Activated T-helper 1 cell treated with anti-CD3 and anti-CD28 coated beads, Interleukin-12 subunit alpha, Interleukin-12 subunit beta, Interleukin-2, Interleukin-4 antibody, amounts not matched to agents 30 ng/mL and 10 ng/mL and 1 ng/mL, durations not matched to agents 14 hours and 24 hours and 36 hours (primary cell): ENCODE results near the gene EMP2. TPM values are rescaled to one million over a fixed set of nuclear protein-coding genes. Genes with fewer than 3 reads are reported as not detected.
"Not testable (repeated sequence)": the region's sequence is repeated elsewhere in the genome, so short reads cannot be mapped to it uniquely, and the experiment has no call there.

Experiments
- DNase-seq: peaks from one replicate; pipeline ENCODE4 v3.0.0; 2021; ENCODE audit warnings: low spot score
- H3K27ac Mint-ChIP-seq: one replicate; pipeline ENCODE4 v1.8.0; 2021; ENCODE audit warnings: mild to moderate bottlenecking, mixed read lengths
- H3K27me3 Mint-ChIP-seq: one replicate; pipeline ENCODE4 v1.8.0; 2022; ENCODE audit warnings: mild to moderate bottlenecking, moderate library complexity, mixed read lengths; ENCODE audit not compliant: insufficient read depth
- H3K36me3 Mint-ChIP-seq: one replicate; pipeline ENCODE4 v1.8.0; 2021; ENCODE audit warnings: low read depth, mixed read lengths
- H3K4me1 Mint-ChIP-seq: one replicate; pipeline ENCODE4 v1.8.0; 2021; ENCODE audit warnings: low read depth, mixed read lengths
- H3K4me3 Mint-ChIP-seq: one replicate; pipeline ENCODE4 v1.8.0; 2021; ENCODE audit warnings: mild to moderate bottlenecking, moderate library complexity, mixed read lengths
- H3K9me3 Mint-ChIP-seq: one replicate; pipeline ENCODE4 v1.8.0; 2021; ENCODE audit warnings: mixed read lengths
- intact Hi-C: fragments of 100-400 bp; cut with micrococcal nuclease; formaldehyde crosslinking; loops from one replicate; pipeline ENCODE4 v1.15.1; 2024
- total RNA-seq: library from RNA; stranded (reverse); gene quantifications from 2 replicates; pipeline ENCODE4 v1.2.3, GENCODE V29; 2022

Gene EMP2
- total RNA-seq, 1 donor from 2014 or later, result not detected

DNA sequence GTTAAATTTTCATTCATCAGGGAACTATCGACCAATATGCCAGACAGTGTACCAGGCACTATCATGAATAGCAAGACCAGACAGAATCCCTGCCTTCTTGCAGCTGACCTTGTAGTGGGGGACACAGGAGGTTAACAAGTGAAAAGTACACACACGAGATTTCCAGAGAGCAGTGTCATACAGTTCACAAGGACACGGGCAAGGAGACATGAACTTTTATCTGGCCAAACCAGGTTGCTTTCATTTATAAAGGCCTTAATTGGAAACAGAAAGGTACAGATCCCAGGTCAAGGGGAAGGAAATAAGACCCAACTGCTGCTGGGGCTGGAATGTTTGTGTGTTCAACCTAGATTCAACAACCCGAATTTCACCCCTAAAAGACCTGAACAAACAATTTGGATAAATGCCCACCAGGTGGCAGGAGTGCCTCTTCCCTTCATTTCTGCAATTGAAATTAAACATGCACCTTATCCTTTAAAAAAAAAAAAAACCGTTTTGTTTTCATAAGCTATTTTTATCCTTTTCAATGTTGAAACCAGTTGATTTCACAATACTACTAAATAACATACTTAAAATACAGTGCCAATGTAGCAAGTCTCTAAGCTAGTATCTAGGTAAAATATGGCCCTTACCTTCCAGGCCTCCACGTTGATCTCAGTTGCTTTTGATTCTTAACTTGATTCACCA is 65.9 kb downstream of the EMP2 start:
- Mint-ChIP-seq H3K9me3 (no peaks in the 10 kb centered on the region), H3K4me3 (no peak overlapping the region), H3K27me3 (peaks cover 10% of the 10 kb centered on the region), H3K27ac (no peak overlapping the region), H3K36me3 (no peaks in the 10 kb centered on the region), H3K4me1 (peaks cover 8% of the 10 kb centered on the region)
- intact Hi-C loops, result loop anchor here (1.0 kb wide), 2 partner anchors 223 to 404 kb away; no protein-coding TSS in a partner anchor
- no peak for DNase-seq

DNA sequence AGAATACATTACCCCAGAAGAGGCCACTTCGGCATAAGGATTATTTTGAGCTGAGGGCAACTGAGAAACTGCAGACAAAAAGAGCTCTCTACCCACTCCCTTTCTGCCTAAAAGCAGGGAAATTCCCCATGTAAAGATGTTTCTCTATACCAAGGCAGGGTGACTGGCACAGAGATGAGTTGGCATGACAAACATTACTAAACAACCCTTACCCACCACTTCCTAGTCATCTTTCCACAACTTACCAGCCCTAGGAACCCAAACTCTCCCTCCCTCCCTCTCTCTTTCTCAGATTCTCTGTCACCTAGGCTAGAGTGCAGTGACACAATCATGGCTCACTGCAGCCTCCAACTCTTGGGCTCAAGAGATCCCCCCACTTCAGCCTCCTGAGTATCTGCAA is 68.6 kb downstream of the EMP2 start:
- Mint-ChIP-seq H3K36me3 (no peaks in the 10 kb centered on the region), H3K4me1 (peaks cover 11% of the 10 kb centered on the region), H3K27ac (no peak overlapping the region), H3K9me3 (no peaks in the 10 kb centered on the region), H3K4me3 (no peak overlapping the region), H3K27me3 (peaks cover 14% of the 10 kb centered on the region)
- intact Hi-C loops, result no loop called here
- no peak for DNase-seq

DNA sequence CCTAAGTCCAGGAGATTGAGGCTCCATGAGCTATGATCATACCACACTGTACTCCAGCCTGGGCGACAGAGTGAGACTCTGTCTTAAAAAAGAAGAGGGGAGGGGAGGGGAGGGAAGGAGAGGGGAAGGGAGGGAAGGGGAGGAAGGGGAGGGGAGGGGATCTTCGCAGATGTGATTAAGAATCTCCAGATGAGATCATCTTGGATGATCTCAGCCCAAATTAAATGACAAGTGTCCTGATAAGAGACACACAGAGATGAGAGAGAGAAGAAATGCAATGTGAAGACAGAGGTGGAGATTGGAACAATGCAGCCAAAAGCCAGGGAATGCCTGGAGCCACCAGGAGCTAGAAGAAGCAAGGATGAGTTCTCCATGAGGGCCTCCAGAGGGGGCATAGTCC is 70.1 kb downstream of the EMP2 start:
- Mint-ChIP-seq H3K27me3 (peaks cover 14% of the 10 kb centered on the region), H3K27ac (no peak overlapping the region)
- intact Hi-C loops, result no loop called here

DNA sequence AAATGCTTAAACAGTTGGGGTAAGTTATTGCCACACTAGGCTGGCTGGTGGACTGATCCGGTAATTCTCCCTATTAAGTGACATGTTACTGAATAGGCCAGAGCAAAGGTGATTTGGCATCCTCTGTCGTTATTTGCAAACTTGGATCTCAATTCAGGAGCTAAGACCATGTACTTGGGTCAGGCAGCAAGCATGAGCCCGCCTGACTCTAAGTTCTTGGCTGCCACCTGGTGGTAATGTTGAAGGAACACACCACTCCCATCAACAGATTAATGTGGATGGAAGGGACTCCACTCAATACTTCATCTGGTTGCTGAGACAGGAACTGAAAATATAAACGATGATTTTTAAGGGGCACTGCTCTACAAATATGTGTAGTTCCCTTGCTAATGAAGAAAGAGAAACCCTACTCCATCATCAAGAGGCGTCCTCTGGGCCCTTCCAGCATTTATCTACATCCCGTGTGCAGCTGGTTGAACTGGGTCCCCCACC is 70.8 kb downstream of the EMP2 start:
- no peaks in the 10 kb centered on the region for H3K36me3 Mint-ChIP-seq
- peak overlapping the region; percentile 64 for H3K27ac Mint-ChIP-seq
- peaks cover 11% of the 10 kb centered on the region for H3K4me1 Mint-ChIP-seq
- no peak overlapping the region for H3K4me3 Mint-ChIP-seq
- no peaks in the 10 kb centered on the region for H3K9me3 Mint-ChIP-seq
- H3K27me3 Mint-ChIP-seq, result peaks cover 14% of the 10 kb centered on the region
- peak; percentile 49 for DNase-seq
- intact Hi-C loops, result loop anchor here (1.0 to 2.0 kb wide), 3 partner anchors 123 to 252 kb away; partner anchors contain the start of gene ATF7IP2

More for the DNA sequence above, 70.1 kb downstream of the EMP2 start:
- Mint-ChIP-seq H3K4me1 (peaks cover 11% of the 10 kb centered on the region), H3K36me3 (no peaks in the 10 kb centered on the region), H3K4me3 (no peak overlapping the region), H3K9me3 (no peaks in the 10 kb centered on the region)
- no peak for DNase-seq

DNA sequence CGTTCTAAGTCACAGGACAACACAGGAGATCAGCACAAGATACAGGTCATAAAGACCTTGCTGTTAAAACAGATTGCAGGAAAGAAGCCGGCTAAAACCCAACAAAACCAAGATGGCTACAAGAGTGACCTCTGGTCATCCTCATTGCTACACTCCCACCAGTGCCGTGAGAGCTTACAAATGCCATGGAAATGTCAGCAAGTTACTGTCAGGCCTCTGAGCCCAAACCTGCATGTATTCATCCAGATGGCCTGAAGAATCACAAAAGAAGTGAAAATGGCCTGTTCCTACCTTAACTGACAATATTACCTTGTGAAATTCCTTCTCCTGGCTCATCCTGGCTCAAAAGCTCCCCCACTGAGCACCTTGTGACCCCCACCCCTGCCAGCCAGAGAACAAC is 75.1 kb downstream of the EMP2 start:
- H3K36me3 Mint-ChIP-seq, H3K27ac Mint-ChIP-seq: not testable (repeated sequence)

DNA sequence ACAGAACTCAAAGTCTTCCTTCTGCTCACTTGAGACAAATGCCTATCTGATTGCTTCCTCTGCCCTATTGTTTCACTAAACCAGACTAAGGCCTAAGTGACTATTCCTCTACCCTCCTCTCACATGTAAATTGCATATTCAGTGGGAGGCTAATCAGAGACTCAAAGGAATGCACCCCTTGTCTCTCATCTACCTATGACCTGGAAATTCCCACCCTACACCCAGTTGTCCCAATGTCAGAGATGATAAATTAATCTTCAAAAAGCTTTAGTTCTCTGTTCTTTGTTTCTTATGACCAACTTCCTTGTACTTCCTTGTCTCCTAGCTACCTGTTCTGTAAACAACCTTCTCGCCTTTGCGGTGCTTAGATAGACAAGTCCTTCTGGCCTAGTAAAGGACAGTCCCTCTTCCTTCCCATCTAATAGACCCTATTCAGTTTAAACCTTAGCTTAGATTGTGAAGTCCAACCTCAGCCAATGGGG is 76.0 kb downstream of the EMP2 start:
- no peaks in the 10 kb centered on the region for H3K9me3 Mint-ChIP-seq
- peaks cover 4% of the 10 kb centered on the region for H3K27me3 Mint-ChIP-seq
- H3K27ac Mint-ChIP-seq, result no peak overlapping the region
- no peaks in the 10 kb centered on the region for H3K36me3 Mint-ChIP-seq
- DNase-seq, result no peak
- intact Hi-C loops, result no loop called here
- peaks cover 2% of the 10 kb centered on the region for H3K4me1 Mint-ChIP-seq
- no peak overlapping the region for H3K4me3 Mint-ChIP-seq

More for the DNA sequence above, 75.1 kb downstream of the EMP2 start:
- H3K27me3 Mint-ChIP-seq, DNase-seq, intact Hi-C loops, H3K4me3 Mint-ChIP-seq, H3K9me3 Mint-ChIP-seq, H3K4me1 Mint-ChIP-seq: not testable (repeated sequence)

DNA sequence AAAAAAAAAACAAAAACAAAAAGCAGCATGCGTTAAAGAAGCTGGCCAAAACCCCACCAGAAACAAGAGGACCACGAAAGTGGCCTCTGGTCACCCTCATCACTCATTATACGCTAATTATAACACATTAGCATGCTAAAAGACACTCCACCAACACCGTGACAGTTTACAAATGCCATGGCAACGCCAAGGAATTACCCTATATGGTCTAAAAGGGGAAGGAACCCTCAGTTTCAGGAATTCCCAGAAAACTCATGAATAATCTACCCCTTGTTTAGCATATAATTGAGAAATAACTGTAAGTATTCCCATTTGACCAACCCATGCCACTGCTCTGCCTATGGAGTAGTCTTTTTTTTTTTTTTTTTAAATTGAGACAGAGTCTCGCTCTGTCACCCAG is 77.6 kb downstream of the EMP2 start:
- Mint-ChIP-seq H3K4me3 (no peak overlapping the region), H3K27me3 (no peaks in the 10 kb centered on the region), H3K9me3 (no peaks in the 10 kb centered on the region), H3K27ac (no peak overlapping the region), H3K4me1 (no peaks in the 10 kb centered on the region), H3K36me3 (no peaks in the 10 kb centered on the region)
- DNase-seq, result no peak
- intact Hi-C loops, result no loop called here

DNA sequence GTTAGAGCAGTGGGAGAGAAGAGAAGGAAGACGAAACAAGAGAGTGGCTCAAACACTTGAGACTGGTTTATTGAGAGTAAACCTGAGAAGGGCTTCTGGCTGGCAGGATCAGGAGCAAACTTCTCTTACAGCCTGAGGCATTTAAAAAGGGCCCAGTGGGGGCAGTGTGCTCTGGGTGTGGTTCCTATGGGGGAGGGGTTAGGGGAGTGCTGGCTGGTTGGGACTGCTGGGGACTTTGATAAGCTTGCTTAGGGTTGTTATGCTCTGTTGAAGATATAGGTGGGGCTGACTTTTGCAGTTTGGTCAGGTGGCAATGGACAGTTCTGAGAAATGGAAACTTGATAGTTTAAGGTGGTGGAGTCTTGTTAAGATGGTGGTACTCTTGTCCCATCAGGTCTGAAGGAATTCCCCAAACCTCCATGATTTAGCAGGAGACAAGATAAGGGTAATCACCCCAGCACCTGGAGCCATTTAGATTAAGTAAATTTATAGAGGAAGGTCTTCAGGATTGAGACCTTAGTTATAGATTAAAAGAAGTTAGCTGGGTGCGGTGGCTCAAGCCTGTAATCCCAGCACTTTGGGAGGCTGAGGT is 79.3 kb downstream of the EMP2 start:
- no peak for DNase-seq
- peaks cover under 1% of the 10 kb centered on the region for H3K9me3 Mint-ChIP-seq
- intact Hi-C loops, result no loop called here

DNA sequence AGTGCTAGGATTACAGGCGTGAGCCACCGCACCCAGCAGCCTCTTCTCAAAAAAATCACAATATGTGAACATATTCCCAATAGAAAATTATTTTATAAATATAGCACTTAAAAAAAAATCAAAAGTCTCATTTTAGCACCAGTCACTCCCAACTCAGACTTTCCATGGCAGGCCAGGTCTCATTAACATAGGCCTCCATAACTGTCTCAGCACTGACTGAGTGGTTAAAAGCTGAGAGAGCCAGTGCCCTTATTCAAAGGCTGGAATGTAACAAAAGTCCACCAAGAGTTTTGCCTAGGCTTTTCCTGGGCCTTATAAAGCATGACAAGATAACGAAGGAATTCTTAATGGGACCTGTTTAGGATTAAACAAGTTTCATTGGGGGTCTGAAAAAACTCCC is 79.8 kb downstream of the EMP2 start:
- intact Hi-C loops, result no loop called here
- Mint-ChIP-seq H3K9me3 (peaks cover 4% of the 10 kb centered on the region), H3K4me1 (no peaks in the 10 kb centered on the region), H3K4me3 (no peak overlapping the region), H3K36me3 (no peaks in the 10 kb centered on the region), H3K27ac (no peak overlapping the region), H3K27me3 (no peaks in the 10 kb centered on the region)
- no peak for DNase-seq

More for the DNA sequence above, 79.3 kb downstream of the EMP2 start:
- H3K27ac Mint-ChIP-seq, result no peak overlapping the region
- no peaks in the 10 kb centered on the region for H3K4me1 Mint-ChIP-seq
- no peak overlapping the region for H3K4me3 Mint-ChIP-seq
- H3K27me3 Mint-ChIP-seq, result no peaks in the 10 kb centered on the region
- no peaks in the 10 kb centered on the region for H3K36me3 Mint-ChIP-seq

DNA sequence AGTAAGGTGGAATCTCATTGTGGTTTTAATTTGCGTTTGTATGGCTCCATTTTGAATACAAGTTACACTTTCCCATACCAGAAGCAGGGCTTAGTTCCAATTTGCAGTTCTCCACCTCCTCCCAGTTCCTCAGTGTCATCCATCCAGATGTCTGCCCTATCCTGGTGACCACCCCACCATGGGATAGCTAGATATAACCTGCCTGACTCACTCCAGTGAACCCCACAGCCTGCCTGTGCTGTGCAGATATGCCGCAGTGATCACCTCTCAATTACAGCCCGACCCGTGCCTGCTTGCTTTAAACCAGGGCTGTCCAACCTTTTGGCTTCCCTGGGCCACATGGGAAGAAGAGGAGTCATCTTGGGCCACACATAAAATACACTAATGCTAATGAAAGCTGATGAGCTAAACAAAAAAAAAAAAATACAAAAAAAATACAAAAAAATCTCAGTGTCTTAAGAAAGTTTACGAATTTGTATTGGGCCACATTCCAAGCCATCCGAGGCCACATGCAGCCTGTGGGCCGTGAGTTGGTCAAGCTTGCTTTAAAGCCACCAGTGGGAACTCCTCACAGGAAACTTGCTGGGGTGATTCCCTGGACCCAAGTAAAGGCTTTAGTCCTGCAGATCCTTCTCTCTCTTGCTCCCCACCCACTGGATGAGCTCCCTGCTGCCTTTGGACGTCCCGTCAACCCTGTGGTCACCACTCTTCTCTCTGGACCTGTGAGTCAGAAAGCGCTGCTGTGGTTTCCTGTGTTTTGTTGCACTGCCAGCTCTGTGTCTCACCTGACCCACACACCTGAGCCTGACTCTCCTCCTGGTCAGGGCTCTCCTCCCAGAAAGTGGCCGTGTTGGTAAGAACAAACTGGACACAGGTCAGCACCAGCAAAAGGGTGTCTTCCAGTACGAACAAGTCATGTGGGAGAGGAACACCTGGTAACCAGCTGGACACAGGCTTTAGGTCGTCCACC is 83.0 kb downstream of the EMP2 start:
- intact Hi-C loops, result no loop called here
- Mint-ChIP-seq H3K27me3 (no peaks in the 10 kb centered on the region), H3K27ac (no peak overlapping the region), H3K4me3 (no peak overlapping the region), H3K4me1 (no peaks in the 10 kb centered on the region), H3K36me3 (no peaks in the 10 kb centered on the region), H3K9me3 (peaks cover 23% of the 10 kb centered on the region)
- DNase-seq, result no peak

DNA sequence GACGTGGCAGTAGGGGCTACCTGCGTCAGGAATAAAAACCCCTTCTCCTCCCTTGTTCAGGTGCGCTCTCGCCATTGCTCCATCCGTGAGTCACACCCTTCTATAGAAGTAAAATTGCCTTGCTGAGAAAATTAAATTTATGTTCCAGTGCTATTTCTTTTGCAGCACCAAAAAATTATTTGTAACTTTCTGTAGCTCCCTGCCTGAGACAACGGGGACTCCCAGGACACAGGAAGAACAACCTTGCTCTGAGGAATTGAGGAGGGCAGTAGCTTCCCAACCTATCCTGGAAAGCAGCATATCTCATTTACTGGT is 85.4 kb downstream of the EMP2 start:
- Mint-ChIP-seq H3K36me3 (no peaks in the 10 kb centered on the region), H3K27ac (no peak overlapping the region), H3K4me3 (no peak overlapping the region), H3K9me3 (peaks cover 23% of the 10 kb centered on the region), H3K27me3 (no peaks in the 10 kb centered on the region), H3K4me1 (no peaks in the 10 kb centered on the region)
- intact Hi-C loops, result no loop called here
- no peak for DNase-seq

DNA sequence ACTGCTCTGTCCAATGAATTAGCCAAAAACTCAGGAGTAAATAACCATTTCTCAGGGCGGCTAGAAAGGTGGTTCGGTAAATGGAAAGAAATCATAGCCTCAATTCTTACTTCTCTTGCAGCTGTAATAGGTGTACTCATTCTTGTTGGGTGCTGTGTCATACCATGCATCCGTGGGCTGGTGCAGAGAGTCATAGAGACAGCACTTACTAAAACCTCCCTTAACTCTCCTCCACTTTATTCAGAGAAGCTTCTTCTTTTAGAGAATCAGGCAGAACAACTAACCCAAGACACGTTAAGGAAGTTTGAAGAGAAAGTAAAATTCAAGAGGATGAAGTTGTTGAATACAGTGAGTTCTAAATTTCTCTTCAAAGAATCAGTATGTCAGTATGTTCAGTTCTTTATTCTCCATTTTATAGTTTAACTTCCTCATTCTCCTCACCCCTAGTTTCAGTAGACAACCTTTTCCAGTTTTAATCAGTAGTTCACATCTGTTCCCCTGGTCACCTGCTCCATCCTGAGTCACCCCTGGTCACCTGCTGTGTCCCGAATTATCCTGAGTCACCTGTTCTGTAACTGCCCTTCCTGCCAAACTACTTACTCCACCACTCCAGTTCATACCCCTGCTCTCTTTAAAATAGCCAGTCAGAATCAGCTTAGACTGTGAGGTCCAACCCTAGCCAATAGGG is 85.9 kb downstream of the EMP2 start:
- no peak for DNase-seq
- intact Hi-C loops, result no loop called here
- H3K36me3 Mint-ChIP-seq, result no peaks in the 10 kb centered on the region
- no peak overlapping the region for H3K4me3 Mint-ChIP-seq
- H3K9me3 Mint-ChIP-seq, result peaks cover 23% of the 10 kb centered on the region
- H3K4me1 Mint-ChIP-seq, result no peaks in the 10 kb centered on the region
- no peak overlapping the region for H3K27ac Mint-ChIP-seq
- no peaks in the 10 kb centered on the region for H3K27me3 Mint-ChIP-seq
